Suprapubic skin (tissue), 3 donors: ENCODE results near the gene WDR38.

ENCODE experiments used
- CTCF ChIP-seq, 2 donors: fragments of 200-600 bp in 1 of 2; fragments of 450-650 bp in 1 of 2; sonication (generic) in 1 of 2; IDR thresholded peaks; one replicate each; pipeline ENCODE4 v1.5.1; 2016 to 2019; ENCODE audit warnings: antibody characterized with exemption in 2 of 2, mild to moderate bottlenecking in 1 of 2, moderate library complexity in 1 of 2
- POLR2AphosphoS5 ChIP-seq, 3 donors: sonication (generic); formaldehyde crosslinking; IDR thresholded peaks; one replicate each; pipeline ENCODE4 v1.6.1; 2017; ENCODE audit warnings: antibody characterized with exemption in 3 of 3

GRCh38 chr9:124871156-124871561, 17.9 kb downstream of the WDR38 start:
- no peak for TF ChIP-seq CTCF (IDR thresholded peaks at IDR 0.05)
- no peak for TF ChIP-seq POLR2AphosphoS5 (IDR thresholded peaks at IDR 0.05)
